GM12892 (cell line): ENCODE results near the gene ADAM23.

ENCODE experiments used
- POLR2A ChIP-seq: IDR thresholded peaks from 2 replicates; pipeline ENCODE4 v1.6.1; 2011; ENCODE audit warnings: low read depth, low read length, control low read depth
- TAF1 ChIP-seq: IDR thresholded peaks from 2 replicates; pipeline ENCODE4 v1.6.1; 2011; ENCODE audit warnings: low read depth, mild to moderate bottlenecking, control low read depth, low read length, borderline replicate concordance

DNA sequence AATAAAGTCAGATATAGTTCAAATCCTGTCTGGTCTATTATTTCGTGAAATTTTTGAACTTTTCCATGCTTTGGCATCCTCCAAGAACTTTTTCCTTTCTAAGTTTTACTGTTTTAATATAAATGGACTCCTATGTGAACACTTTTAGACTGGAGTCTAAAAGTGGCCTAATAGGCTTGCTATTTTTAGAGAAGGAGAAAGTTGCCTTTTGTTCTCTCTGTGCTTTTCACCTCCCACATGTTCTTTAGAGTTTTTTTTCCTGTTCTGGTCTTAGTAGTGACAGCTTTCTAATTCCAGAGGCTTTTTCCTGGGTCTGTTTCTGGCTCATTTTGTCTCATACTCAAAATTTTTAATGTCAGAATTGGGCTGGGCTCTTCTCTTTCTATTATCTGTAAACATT is 72.2 kb downstream of the ADAM23 start:
- TF ChIP-seq POLR2A = no peak
- no peak for TF ChIP-seq TAF1
